Posterior cingulate gyrus (tissue), 11 donors: ENCODE measurements around the gene SNPH.
A peak's percentile ranks its signal among the peaks of the same experiment; 100 is the strongest.

Source experiments
- DNase-seq, 10 donors: peaks; one replicate each; pipeline versions ENCODE4 v3.0.0 to v3.0.0-alpha.2; 2020 to 2021; ENCODE audit warnings: mixed read lengths in 3 of 10
- intact Hi-C: fragments of 100-400 bp; cut with DNase I; formaldehyde crosslinking; loops from one replicate; pipeline ENCODE4 v1.15.1; 2023

Gene SNPH

DNA sequence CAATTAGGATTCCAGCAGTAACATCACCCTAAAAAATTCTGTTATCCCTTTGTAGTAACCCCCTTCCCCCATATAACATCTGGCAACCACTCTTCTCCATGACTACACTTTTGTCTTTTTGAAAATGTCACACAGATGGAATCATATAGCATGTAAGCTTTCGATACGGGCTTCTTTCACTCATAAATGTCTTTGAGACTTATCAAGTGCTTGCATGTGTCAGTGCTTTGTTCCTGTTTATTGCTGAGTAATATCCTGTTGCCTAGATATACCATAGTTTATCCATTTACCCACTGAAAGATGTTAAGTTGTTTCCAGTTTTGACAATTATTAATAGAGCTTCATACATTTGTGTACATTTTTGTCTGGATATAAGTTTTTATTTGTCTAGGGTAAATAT, 10.4 kb upstream of the SNPH start:
- intact Hi-C loops: no loop called here
- no peak for DNase-seq

DNA sequence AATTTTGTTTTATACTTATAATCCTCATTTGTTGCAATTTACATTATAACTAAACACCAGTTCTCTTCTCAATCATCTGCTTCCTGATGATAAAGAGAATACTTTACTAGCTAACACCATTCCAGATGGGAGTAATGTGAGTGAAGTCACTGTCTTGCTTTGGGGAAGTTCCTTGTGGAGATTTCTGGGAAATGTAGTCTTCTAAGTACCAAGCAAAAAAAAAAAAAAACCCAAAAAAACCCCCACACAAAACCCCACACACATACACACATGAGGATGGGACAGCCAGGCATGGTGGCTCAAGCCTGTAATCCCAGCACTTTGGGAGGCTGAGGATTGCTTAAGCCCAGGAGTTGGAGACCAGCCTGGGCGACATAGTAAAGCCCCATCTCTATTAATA, 2.2 kb upstream of the SNPH start:
- DNase-seq: no peak
- intact Hi-C loops: no loop called here

DNA sequence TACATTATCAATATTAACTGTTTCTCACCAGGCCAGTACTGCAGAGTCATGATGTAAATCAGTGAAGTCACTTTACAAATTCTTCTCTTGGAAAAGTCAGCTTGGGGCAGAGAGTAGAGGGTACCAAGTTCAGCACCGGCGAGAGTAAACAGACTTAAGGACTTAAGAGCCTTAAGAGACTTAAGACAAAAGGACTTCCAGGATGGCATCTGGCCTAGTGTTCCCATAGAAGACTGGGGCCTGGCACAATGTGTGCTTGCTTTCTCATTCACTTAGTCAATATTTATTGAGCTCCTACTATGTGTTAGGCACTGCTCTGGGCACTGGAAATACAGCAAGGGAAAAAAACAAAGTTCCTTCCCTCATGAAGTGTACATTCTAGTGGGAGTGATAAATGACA, 1.4 kb upstream of the SNPH start:
- no peak for DNase-seq

DNA sequence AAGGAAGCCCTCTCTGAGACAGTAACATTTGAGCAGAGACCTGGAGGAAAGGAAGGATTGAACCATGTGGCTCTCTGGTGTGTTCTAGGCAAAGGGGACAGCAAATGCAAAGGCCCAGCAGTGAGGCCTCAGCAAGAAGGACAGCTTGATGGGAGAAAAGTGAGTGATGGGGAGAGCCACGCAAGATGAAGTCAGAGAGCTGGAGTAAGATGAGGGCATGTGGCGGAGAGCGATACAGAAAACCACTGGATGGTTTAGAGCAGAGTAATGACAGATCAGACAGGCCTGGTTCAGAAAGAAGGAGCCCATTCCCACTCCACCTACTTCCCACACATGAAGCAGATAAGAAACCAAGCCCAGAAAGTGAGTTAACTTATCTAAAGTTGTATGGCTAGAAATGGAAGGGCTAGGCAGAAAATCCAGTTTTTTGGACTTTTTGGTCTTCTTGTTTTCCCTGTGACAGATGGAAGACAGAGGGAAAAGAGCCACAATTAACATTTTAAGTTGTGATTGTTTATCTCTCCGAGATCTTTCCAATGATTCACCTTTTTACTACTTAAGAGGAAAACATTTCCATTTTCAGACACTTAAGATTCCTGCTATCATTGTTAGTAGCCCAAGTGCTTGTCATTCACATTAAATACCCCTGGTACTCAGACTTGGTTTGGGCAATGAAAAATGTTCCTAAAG, 723 bp upstream of the SNPH start:
- no peak for DNase-seq
- intact Hi-C loops: no loop called here

More for the DNA sequence above, 1.4 kb upstream of the SNPH start:
- intact Hi-C loops: no loop called here

DNA sequence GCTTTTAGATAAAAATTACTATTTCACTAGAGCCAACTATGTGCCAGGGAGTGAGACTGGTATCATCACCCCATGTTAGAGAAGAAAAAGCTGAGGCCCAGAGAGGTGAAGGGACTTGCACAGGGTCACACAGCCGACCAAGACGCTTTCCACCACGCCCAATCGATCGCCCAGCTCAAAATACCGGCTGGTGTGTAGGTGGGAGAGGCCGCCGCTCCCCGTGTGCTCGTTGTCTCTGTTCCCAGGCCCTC, 253 bp upstream of the SNPH start:
- no peak for DNase-seq
- intact Hi-C loops: no loop called here

DNA sequence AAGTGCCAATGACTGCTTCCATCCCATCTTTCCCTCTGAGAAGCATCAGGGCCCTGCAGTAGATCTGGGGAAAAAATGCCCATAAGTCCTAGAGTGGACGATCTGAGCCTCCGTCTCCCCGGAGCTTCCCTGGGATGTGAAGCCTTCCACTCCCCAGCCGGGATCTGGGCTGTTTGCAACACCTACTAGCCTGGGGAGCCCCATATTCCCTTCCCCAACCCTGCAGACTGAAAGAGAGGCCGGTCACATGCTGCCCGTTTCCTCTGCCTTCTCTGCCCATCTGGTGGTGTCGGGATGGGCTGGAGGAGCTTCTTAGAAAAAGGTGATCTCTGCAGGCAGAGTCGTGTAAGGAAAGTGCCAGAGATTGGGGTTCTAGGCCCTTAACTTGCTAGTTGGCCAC, 1.1 kb downstream of the SNPH start:
- intact Hi-C loops: no loop called here

DNA sequence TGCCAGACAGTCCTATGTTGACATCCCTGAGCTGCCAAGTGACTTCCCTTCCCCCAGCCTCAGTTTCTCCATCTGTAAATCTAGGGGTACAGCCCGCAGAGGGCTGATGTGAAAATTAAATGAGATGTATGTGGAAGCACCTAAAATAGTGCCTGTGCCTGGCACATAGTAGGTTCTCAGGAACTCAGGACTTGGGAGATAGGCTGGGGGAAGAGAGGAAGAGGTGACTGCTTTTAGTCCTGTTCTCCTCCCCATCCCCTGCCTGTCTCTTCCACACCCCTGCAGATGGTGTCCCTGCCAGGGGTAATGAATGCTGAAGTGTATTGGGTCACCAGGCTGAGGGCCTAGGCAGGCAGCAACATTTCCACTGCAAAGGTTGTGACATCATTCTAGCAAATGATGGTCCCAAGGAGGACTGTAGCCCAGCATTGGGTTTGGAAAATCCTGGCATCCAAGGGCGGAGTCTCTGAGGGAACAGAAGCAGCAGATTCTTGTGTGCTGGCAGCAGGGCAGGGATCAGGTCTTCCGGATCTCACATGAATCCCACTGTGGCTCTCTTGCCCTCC, 1.8 kb downstream of the SNPH start:
- no peak for DNase-seq
- intact Hi-C loops: no loop called here

More for the DNA sequence above, 1.1 kb downstream of the SNPH start:
- DNase-seq: peak in 4 of 10 donors; percentile 36 to 88 (median 84)

DNA sequence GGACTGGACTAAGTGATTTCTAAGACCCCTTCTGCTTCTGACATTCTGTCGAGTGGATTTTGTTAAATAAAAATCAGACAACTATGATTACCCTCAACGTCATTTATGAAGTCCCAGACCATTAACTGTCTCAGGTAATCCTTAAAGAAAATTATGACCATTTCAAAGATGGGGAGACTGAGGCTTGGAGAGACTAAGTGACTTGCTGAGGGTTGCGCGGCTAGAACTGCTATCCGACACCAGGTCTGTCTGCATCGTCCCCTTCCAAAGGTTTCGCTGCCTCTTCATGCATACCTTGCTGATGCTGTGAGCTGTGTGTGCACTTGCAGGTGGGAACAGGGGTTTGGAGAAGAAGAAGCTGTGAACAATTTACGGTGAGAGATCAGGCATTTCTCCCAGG, 3.1 kb downstream of the SNPH start:
- intact Hi-C loops: no loop called here
- no peak for DNase-seq

DNA sequence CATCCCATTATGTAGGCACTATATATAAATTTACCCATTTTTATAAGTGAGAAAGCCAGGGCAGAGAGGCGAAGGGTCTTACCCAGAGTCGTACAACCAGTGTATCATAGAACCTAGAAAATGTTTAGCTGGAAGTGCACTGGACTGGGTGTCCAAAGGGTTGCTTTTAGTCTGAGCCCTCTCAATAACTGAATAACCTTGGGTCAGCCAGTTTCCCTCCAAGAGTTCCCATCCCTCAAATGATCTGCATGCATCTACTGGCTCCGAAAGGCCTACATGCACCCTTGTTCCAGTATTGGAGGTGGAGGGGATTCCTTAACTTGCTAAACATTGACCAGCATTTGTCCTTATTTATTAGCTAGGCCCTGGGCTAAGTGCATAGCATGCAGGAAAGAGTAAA, 3.8 kb downstream of the SNPH start:
- DNase-seq: no peak
- intact Hi-C loops: no loop called here

DNA sequence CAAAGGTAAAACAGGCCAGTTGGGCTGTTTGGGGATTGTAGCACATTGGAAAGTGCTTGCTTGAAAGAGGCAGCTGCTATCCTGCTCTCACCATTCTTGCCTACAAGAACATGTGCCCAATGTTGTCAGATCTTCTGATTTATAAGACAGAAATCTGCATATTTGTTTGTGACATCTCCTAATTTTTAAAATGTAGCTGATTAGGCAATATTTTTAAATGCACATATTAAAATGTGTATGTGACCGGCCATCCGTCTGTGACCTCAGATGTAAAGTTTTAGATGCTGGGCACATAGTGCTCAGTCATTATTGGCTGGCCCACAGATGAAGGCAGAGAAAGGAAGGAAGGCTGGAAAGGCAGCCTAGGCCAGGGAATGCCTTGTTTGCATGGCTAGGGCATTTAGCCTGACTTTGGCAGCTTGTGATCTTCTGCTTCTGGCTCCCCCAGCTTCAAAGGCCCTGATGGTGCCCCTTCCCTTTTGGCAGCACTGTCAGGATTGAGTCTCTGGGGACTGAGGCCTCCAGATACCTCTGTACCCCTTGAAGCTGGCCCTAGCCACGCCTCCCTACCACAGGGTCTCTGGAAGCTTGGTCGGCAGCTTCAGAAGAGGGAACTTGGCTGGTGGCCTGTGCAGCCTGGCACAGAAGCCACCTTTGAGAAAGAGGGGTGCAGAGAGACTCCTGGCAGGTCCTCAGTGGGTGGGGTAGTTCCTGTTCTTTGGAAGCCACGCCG, 6.4 kb downstream of the SNPH start:
- DNase-seq: peak in 3 of 10 donors; percentile 34 to 85 (median 78)

DNA sequence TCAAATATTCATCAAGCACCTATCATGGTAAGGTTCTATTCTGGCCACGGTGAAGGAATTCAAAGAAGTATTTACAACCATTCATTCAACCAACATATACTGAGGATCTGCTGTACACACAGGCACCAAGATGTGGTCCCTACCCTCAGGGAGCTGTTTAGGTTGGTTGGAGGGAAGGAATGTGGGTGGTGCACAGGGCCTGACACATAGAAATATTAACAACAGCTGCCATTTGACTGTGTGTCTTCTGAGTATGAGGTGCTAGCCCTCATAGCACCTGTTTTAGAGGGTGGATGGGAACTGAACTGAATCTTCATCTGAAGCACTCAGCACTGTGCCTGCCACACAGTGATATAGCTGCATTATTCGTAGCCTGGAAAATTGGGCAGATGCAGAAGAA, 7.3 kb downstream of the SNPH start:
- intact Hi-C loops: no loop called here
- DNase-seq: no peak

More for the DNA sequence above, 6.4 kb downstream of the SNPH start:
- intact Hi-C loops: no loop called here

DNA sequence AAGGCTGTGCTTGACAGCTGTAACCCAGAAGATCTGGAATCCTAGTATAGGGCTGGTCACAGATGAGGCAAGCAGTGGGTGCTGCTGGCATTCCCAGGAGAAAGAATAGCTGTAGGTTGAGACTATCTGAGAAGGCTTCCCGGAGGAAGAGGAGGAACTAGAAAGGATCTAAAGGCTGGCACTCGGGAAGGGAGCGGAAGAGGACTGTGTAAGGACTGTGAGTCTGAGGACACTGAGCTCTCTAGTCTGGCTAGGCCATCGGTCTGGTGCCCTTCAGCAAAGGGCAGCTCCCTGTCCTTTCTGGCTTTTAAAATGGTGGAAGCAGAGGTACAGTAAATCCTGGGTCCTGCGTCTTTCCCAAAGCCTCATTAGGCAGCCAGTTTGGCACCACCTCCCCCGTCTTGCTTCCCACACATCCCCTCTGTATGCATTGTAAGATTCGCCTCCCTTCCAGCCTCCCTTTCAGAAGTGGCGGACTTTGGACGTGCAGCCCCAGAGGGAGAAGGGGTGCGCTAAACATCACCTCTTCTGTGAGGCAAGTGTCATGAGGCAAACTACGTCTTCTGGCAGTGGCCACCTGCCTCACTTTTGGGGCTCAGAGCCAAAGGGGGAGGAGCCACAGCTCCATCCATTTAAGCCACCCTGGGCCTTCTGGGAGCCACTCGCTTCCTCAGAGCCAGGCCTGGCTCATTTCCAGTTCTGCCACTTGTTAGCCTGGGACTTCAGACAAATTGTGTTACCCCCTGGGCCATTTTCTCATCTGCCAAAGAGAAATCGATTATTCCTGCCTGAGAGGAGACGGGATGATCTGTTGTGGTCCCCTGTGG, 8.6 kb downstream of the SNPH start:
- intact Hi-C loops: no loop called here
- DNase-seq: peak in 2 of 10 donors; percentile 26 to 83

DNA sequence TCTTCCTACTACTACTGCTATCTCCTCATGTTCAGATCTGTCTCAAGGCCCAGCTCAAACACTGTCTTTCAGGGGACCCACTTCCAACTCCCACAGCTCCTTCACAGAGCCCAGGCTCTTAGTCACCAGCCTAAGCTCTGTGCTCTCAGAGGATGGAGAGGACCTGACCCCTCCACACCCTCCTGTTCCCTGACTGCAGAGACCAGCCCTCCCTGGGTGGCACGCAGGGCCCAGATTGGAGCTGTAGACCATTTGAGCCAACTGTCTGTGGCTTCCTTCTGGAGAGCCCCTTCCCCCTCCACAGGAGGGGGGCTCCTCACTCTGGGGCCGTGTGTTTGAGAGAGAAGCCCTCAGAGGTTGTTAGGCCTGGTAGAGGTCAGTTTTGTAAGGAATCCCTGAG, 9.8 kb downstream of the SNPH start:
- intact Hi-C loops: no loop called here

DNA sequence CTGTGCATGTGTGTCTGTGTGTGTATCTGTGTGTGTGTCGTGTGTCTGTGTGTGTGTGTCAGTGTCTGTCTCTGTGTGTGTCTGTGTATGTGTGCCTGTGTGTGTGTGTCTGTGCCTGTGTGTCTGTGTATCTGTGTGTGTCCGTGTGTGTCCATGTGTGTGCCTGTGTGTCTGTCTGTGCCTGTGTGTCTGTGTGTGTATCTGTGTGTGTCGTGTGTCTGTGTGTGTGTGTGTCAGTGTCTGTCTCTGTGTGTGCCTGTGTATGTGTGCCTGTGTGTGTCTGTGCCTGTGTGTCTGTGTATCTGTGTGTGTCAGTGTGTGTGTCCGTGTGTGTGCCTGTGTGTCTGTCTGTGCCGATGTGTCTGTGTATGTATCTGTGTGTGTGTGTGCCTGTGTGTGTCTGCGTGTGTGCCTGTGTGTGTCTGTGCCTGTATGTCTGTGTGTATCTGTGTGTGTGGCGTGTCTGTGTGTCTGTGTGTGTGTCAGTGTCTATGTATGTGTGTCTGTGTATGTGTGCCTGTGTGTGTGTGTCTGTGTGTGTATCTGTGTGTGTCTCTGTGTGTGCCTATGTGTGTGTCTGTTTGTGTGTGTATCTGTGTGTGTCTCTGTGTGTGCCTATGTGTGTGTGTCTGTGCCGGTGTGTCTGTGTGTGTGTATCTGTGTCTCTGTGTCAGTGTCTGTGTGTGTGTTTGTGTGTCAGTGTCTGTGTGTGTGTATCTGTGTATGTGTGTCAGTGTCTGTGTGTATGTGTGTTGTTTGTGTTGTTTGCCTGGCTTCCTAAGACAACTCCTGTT, 11.6 kb downstream of the SNPH start:
- DNase-seq: no peak
- intact Hi-C loops: no loop called here

More for the DNA sequence above, 9.8 kb downstream of the SNPH start:
- DNase-seq: no peak

DNA sequence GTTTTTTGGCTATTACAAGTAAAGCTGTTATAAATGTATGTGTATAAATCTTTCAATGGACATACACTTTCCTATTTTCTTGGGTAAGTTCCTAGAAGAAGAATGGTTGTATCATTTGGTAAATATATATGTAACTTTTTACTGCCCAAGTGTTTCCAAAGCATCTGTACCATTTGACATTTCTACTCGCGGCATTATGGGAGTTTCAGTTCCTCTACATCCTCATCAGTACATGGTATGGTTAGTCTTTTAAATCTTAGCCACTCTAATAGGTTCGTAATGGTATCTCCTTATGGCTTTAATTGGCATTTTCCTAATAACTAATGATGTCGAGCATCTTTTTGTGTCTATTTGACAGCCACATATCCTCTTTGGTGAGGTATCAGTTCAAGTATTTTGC, 12.9 kb downstream of the SNPH start:
- intact Hi-C loops: no loop called here
- DNase-seq: no peak

DNA sequence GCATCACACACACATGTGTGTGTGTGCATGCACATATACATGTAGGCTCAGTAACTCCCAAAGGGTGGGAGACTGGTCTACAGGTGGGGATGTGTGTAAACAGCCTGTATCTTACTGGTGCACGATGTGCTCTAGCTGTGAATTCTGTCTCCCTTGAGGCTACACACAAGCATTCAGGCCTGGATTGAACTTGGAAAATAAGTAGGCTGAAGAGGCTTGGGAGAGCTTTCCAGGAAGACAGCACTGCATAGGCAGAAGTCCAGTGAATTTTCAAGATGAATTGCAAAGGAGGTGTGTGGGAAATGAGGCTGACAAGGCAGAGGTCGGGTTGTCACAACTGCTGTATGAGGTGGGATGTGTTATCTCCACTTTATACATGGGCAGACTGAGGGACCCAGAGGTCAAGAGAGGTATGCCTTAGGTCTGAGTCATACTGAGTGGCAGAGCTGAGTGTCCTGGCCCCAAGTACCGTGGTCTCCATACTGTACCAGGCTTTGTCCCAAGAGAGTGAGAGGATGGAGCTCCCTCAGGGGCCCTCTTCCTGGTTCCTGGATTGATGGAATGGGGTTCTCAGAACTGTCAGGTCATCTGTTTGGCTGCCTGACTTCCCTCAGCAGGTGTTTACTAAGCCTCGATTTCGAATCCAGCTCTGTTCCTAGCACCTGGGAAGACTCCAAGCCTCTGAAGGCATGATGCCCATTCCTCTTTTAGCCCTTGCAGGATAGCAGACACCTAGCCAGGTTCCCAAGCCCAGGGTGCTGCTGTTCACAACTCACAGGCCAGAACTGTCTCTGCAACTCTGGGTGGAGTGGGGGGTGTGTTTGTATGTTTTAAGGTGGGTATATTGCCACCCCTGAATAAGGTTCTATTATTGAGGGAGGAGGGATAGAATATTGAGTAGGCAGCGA, 14.4 kb downstream of the SNPH start:
- intact Hi-C loops: no loop called here
- DNase-seq: peak in 1 of 10 donors; percentile 57

DNA sequence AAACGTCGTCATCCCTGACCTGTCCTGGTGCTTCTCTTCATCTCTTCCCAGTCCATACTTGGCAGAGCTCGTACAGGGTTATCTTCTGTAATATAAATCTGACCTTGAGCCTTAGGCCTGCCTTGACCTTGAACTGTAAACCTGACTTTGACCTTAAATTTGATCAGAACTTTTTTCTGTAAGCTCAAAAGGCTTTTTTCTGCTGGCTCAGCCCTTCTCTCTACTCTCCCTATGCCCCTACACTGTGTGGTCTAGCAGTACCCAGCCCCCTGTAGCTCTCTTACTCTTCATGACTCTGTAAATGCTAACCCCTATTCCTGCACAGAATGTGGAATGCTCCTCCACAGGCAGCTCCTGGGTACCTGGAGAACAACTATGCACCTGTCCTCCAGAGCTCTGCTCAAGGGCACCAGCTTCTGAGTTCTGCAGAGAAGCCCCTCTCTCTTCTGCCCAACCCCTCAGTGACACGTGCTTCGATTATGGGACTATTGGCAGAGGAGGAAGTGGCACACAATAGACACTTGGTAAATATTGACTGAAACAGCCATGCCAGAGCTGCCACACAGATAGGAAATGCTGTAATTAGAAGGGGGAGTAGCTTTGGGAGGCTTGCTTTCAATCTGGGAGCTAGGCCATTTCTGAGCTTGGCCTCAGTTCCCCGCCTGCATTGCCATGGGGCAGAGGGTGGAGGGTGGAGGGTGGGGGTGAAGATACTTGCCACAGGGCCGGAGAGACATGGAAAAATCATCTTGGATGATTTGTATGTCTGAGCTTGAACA, 15.4 kb downstream of the SNPH start:
- peak in 1 of 10 donors; percentile 59 for DNase-seq

DNA sequence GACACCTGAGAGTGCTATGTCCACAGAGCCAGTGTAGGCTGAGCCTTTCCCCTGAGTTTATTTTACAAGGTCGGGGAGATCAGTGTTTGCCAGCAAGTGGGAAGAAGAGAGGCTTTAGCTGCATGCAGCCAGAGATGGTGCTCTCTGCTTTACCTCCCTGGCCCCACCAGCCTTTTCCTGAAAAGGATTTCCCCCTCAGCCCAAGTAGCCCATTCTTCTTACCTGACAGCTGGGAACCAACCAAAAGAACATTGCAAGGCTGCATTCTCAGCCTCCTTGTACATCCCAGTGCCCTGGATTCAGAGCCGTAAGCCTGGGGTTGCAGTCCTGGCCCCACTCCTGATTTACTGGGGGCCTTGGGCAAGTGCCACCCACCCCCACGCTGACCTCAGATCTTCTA, 16.9 kb downstream of the SNPH start:
- no peak for DNase-seq
- intact Hi-C loops: no loop called here

More for the DNA sequence above, 15.4 kb downstream of the SNPH start:
- intact Hi-C loops: no loop called here
